Activated T-cell treated with anti-CD3 and anti-CD28 coated beads, Interleukin-2, amount 50 U/mL, for 72 hours (primary cell): Measurements from ENCODE around the gene NLK. TPM values are rescaled to one million over a fixed set of nuclear protein-coding genes. Genes with fewer than 3 reads are reported as not detected.
"Not testable (repeated sequence)": the region's sequence is repeated elsewhere in the genome, so short reads cannot be mapped to it uniquely, and the experiment has no call there.

Experiments used
- ATAC-seq, 2 donors: fragments of 150-1000 bp; cut with Tn5 transposase; replicated peaks in 1 of 2; 2 replicates each; pipeline ENCODE4 v1.10.0; 2021; ENCODE audit warnings: moderate library complexity in 2 of 2, mild to moderate bottlenecking in 1 of 2
- DNase-seq, 2 donors: peaks; one replicate each; pipeline ENCODE4 v3.0.0; 2021 to 2022; ENCODE audit warnings: mixed read lengths in 1 of 2
- H3K27ac Mint-ChIP-seq: one replicate; pipeline ENCODE4 v1.8.0; 2022; ENCODE audit warnings: mild to moderate bottlenecking, moderate library complexity, mixed read lengths
- H3K27me3 Mint-ChIP-seq: one replicate; pipeline ENCODE4 v1.8.0; 2022; ENCODE audit warnings: low read depth, mixed read lengths
- H3K36me3 Mint-ChIP-seq, 2 donors: one replicate each; pipeline ENCODE4 v1.8.0; 2022; ENCODE audit warnings: mixed read lengths in 2 of 2, mild to moderate bottlenecking in 1 of 2; ENCODE audit not compliant: insufficient read depth in 2 of 2
- H3K4me1 Mint-ChIP-seq: one replicate; pipeline ENCODE4 v1.8.0; 2022; ENCODE audit warnings: low read depth, mixed read lengths
- H3K4me3 Mint-ChIP-seq, 2 donors: one replicate each; pipeline ENCODE4 v1.8.0; 2022; ENCODE audit warnings: mild to moderate bottlenecking in 2 of 2, mixed read lengths in 2 of 2, moderate library complexity in 2 of 2
- H3K9me3 Mint-ChIP-seq, 2 donors: one replicate each; pipeline ENCODE4 v1.8.0; 2022; ENCODE audit warnings: mixed read lengths in 2 of 2
- total RNA-seq, 2 donors: library from RNA; stranded (reverse); gene quantifications; one replicate each; pipeline ENCODE4 v1.2.3, GENCODE V29; 2022

Gene NLK
- total RNA-seq, 2 donors from 2014 or later, result 10.0 to 11.7 TPM

GRCh38 chr17:28018439-28019070 lies 23.9 kb upstream of the NLK start:
- H3K4me3 Mint-ChIP-seq, result no peak overlapping the region
- no peaks in the 10 kb centered on the region for H3K36me3 Mint-ChIP-seq
- ATAC-seq, result no peak
- H3K27me3 Mint-ChIP-seq, result peaks cover 17% of the 10 kb centered on the region
- H3K4me1 Mint-ChIP-seq, result no peaks in the 10 kb centered on the region
- H3K9me3 Mint-ChIP-seq, result peaks cover 0 to 2% of the 10 kb centered on the region in 2 donors
- DNase-seq, result no peak
- no peak overlapping the region for H3K27ac Mint-ChIP-seq

- Mint-ChIP-seq H3K9me3 (no peaks in the 10 kb centered on the region), H3K4me1 (no peaks in the 10 kb centered on the region), H3K36me3 (no peaks in the 10 kb centered on the region), H3K4me3 (no peak overlapping the region), H3K27me3 (peaks cover 7% of the 10 kb centered on the region), H3K27ac (no peak overlapping the region)
- ATAC-seq (no peak), DNase-seq (no peak)
Measured at GRCh38 chr17:28020515-28020914, 22.0 kb upstream of the NLK start.

- Mint-ChIP-seq H3K9me3 (no peaks in the 10 kb centered on the region), H3K4me3 (no peak overlapping the region), H3K27ac (no peak overlapping the region), H3K36me3 (no peaks in the 10 kb centered on the region), H3K4me1 (no peaks in the 10 kb centered on the region), H3K27me3 (no peaks in the 10 kb centered on the region)
- ATAC-seq (no peak), DNase-seq (no peak)
Measured at GRCh38 chr17:28029044-28029443, 13.4 kb upstream of the NLK start.

- no peak for ATAC-seq
- Mint-ChIP-seq H3K4me3 (no peak overlapping the region), H3K36me3 (no peaks in the 10 kb centered on the region), H3K9me3 (no peaks in the 10 kb centered on the region), H3K4me1 (no peaks in the 10 kb centered on the region), H3K27me3 (no peaks in the 10 kb centered on the region), H3K27ac (no peak overlapping the region)
- DNase-seq, result no peak
Measured at GRCh38 chr17:28030386-28030785, 12.1 kb upstream of the NLK start.

GRCh38 chr17:28031174-28031573 lies 11.3 kb upstream of the NLK start:
- Mint-ChIP-seq H3K4me1 (no peaks in the 10 kb centered on the region), H3K4me3 (no peak overlapping the region), H3K36me3 (no peaks in the 10 kb centered on the region), H3K27ac (no peak overlapping the region), H3K9me3 (no peaks in the 10 kb centered on the region), H3K27me3 (no peaks in the 10 kb centered on the region)
- ATAC-seq (no peak), DNase-seq (no peak)

GRCh38 chr17:28033972-28034714 lies 8.3 kb upstream of the NLK start:
- H3K27ac Mint-ChIP-seq, result no peak overlapping the region
- ATAC-seq (no peak), DNase-seq (no peak)
- no peak overlapping the region for H3K4me3 Mint-ChIP-seq
- no peaks in the 10 kb centered on the region for H3K36me3 Mint-ChIP-seq
- no peaks in the 10 kb centered on the region for H3K27me3 Mint-ChIP-seq
- H3K4me1 Mint-ChIP-seq, result peaks cover 3% of the 10 kb centered on the region
- H3K9me3 Mint-ChIP-seq, result no peaks in the 10 kb centered on the region

- not testable (repeated sequence) for H3K27ac Mint-ChIP-seq, H3K4me3 Mint-ChIP-seq, H3K9me3 Mint-ChIP-seq, DNase-seq, H3K27me3 Mint-ChIP-seq, ATAC-seq, H3K36me3 Mint-ChIP-seq
- peaks cover 14% of the 10 kb centered on the region for H3K4me1 Mint-ChIP-seq
Measured at GRCh38 chr17:28035452-28035851, 7.0 kb upstream of the NLK start.

- not testable (repeated sequence) for ATAC-seq, H3K9me3 Mint-ChIP-seq, H3K27ac Mint-ChIP-seq, DNase-seq, H3K4me3 Mint-ChIP-seq, H3K36me3 Mint-ChIP-seq, H3K27me3 Mint-ChIP-seq
- peaks cover 18% of the 10 kb centered on the region for H3K4me1 Mint-ChIP-seq
Measured at GRCh38 chr17:28035884-28036283, 6.6 kb upstream of the NLK start.

GRCh38 chr17:28038802-28039201 lies 3.7 kb upstream of the NLK start:
- DNase-seq (no peak), ATAC-seq (no peak)
- Mint-ChIP-seq H3K9me3 (peaks cover 0 to 5% of the 10 kb centered on the region in 2 donors), H3K4me3 (peak overlapping the region in 1 of 2 donors; percentile 11), H3K27ac (no peak overlapping the region), H3K4me1 (peaks cover 41% of the 10 kb centered on the region), H3K27me3 (no peaks in the 10 kb centered on the region), H3K36me3 (peaks cover 0 to 2% of the 10 kb centered on the region in 2 donors)

GRCh38 chr17:28039251-28039650 lies 3.2 kb upstream of the NLK start:
- no peak for ATAC-seq

GRCh38 chr17:28040406-28040805 lies 2.1 kb upstream of the NLK start:
- Mint-ChIP-seq H3K27me3 (no peaks in the 10 kb centered on the region), H3K36me3 (peaks cover 0 to 2% of the 10 kb centered on the region in 2 donors), H3K4me1 (peaks cover 57% of the 10 kb centered on the region), H3K9me3 (peaks cover 0 to 5% of the 10 kb centered on the region in 2 donors), H3K27ac (peak overlapping the region; percentile 34), H3K4me3 (peak overlapping the region; percentile 87 to 89)
- ATAC-seq (no peak), DNase-seq (no peak)

More at GRCh38 chr17:28039251-28039650, 3.2 kb upstream of the NLK start:
- Mint-ChIP-seq H3K4me1 (peaks cover 45% of the 10 kb centered on the region), H3K36me3 (peaks cover 0 to 2% of the 10 kb centered on the region in 2 donors), H3K27ac (no peak overlapping the region), H3K9me3 (peaks cover 0 to 5% of the 10 kb centered on the region in 2 donors), H3K4me3 (peak overlapping the region in 1 of 2 donors; percentile 11), H3K27me3 (no peaks in the 10 kb centered on the region)
- DNase-seq, result no peak

- peak overlapping the region; percentile 87 to 89 for H3K4me3 Mint-ChIP-seq
- H3K9me3 Mint-ChIP-seq, result peaks cover 0 to 5% of the 10 kb centered on the region in 2 donors
- DNase-seq (peak; percentile 100), ATAC-seq (peak; percentile 95)
- peaks cover 65% of the 10 kb centered on the region for H3K4me1 Mint-ChIP-seq
- H3K27me3 Mint-ChIP-seq, result no peaks in the 10 kb centered on the region
- peaks cover 0 to 2% of the 10 kb centered on the region in 2 donors for H3K36me3 Mint-ChIP-seq
- peak overlapping the region; percentile 89 for H3K27ac Mint-ChIP-seq
Measured at GRCh38 chr17:28041068-28041843, 1.2 kb upstream of the NLK start.
